Cardiac septum (tissue), 1 donor: ENCODE data around the gene PHAX. TPM values are rescaled to one million over a fixed set of nuclear protein-coding genes. Genes with fewer than 3 reads are reported as not detected.
"Not testable (repeated sequence)": the region's sequence is repeated elsewhere in the genome, so short reads cannot be mapped to it uniquely, and the experiment has no call there.

Experiments used
- DNase-seq: peaks from one replicate; pipeline ENCODE4 v3.0.0-alpha.2; 2020; ENCODE audit warnings: low spot score
- intact Hi-C: fragments of 100-400 bp; cut with DNase I; formaldehyde crosslinking; loops from one replicate; pipeline ENCODE4 v1.14.0; 2022
- long read RNA-seq: library from polyadenylated mRNA; unstranded; transcript quantifications from one replicate; pipeline ENCODE4 v2.0.0, GENCODE V29; 2021
- total RNA-seq: library from RNA; stranded (reverse); fragmentation: NEBNext Ultra II Directional; extraction: Animal tissue kit (Norgen Biotek cat#: 25700); gene quantifications from one replicate; pipeline ENCODE4 v1.2.1, GENCODE V29; 2021
- donor health status: DM: no; HTN: no; CAD: no.

The PHAX gene, protein sequence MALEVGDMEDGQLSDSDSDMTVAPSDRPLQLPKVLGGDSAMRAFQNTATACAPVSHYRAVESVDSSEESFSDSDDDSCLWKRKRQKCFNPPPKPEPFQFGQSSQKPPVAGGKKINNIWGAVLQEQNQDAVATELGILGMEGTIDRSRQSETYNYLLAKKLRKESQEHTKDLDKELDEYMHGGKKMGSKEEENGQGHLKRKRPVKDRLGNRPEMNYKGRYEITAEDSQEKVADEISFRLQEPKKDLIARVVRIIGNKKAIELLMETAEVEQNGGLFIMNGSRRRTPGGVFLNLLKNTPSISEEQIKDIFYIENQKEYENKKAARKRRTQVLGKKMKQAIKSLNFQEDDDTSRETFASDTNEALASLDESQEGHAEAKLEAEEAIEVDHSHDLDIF
- total RNA-seq, result 30.1 TPM
- long read RNA-seq, full-length matches to known transcripts, result 25 of 29 reads
- long read RNA-seq, partial matches to known transcripts, result 0 of 29 reads
- long read RNA-seq, other reads (novel, unspliced or antisense), result 4 of 29 reads

DNA sequence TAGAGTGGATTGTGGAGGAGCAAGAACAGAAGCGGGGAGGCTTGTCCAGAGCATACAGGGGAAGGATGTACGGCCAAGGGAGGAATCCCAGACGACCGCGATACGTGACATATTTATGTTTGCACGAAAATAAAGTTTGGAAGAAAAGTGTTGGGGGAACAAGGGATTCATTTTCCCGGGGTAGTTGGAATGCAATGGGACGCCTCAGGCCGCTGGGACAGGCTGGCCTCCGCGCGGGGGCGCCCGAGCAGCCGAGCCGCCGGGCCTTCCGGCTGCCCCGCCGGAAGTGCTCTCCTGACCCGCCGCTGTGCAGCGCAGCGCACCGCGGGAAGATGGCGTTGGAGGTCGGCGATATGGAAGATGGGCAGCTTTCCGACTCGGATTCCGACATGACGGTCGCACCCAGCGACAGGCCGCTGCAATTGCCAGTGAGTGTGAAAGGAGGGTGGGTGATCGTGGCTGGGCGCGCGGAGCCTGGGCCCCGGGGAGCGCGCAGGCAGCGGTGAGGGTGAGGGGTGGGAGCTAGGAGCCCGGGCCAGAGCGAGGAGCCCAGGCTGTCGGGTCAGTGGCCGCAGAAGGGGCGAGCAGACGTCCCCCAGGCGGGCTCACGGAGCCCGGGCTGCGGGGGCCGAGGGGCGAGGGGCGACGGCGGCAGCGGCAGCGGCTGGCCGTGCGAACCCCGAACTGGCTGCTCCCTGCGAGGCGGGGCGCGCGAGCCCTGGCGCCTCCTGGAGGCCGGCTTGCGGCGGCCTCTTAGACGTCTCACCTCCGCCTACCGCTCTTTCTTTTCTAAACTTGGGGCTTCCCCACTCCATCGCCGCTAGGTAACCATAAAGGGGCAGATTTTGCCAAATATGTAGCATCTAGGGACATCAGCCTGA, at the start of gene PHAX:
TSS of gene PHAX (plus strand) at position 317 of the 881 bp plus-strand sequence. CDS start at position 333, 16 bp downstream.
- peak; percentile 94 for DNase-seq
- intact Hi-C loops, result no loop called here

- DNase-seq, result no peak
- intact Hi-C loops, result no loop called here
Observed at GRCh38 chr5:126552614-126553013, 48.1 kb upstream of the PHAX start.

DNA sequence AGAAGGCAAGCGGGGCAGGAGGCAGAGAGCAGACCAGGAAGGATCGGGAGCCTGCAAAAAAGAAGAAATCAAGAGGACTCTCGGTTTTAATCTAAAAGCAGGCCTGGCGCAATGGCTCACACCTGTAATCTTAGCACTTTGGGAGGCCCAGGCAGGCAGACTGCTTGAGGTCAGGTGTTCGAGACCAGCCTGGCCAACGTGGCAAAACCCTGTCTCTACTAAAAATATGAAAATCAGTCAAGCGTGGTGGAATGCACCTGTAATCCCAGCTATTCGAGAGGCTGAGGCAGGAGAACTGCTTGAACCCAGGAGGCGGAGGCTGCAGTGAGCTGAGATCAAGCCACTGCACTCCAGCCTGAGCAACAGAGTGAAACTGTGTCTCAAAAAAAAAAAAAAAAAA, 45.6 kb upstream of the PHAX start:
- intact Hi-C loops, result not testable (repeated sequence)

GRCh38 chr5:126561908-126562307, 38.8 kb upstream of the PHAX start:
- DNase-seq, result no peak
- intact Hi-C loops, result no loop called here

More for the DNA sequence above, 45.6 kb upstream of the PHAX start:
- not testable (repeated sequence) for DNase-seq

- intact Hi-C loops, result no loop called here
- DNase-seq, result no peak
Observed at GRCh38 chr5:126562823-126563222, 37.9 kb upstream of the PHAX start.

DNA sequence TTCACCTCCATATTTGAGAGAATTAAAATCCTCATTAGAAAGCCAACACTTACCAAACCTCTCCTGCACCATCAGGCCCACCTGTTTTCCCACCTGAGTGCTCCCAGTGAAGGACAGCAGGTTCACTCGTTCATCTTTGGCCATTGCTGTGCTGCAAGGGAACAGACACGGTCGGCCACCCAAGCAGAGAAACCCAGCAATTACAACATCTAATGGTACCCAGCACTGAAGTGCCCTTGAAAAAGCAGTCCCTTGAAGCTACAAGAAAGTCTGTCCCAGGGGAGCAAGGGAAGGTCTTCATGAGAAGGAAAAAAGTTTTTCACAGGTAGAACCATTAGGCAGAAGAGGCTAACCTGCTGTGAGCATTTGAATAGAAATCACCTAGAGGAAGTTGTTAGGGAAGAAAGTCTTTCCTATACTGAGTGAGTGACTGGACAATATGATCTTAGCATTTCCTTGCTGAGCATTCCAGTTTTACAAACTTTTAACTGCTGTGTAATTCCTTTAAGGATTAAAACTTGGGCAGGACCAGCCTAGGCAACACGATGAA, 32.5 kb upstream of the PHAX start:
- DNase-seq, result no peak

DNA sequence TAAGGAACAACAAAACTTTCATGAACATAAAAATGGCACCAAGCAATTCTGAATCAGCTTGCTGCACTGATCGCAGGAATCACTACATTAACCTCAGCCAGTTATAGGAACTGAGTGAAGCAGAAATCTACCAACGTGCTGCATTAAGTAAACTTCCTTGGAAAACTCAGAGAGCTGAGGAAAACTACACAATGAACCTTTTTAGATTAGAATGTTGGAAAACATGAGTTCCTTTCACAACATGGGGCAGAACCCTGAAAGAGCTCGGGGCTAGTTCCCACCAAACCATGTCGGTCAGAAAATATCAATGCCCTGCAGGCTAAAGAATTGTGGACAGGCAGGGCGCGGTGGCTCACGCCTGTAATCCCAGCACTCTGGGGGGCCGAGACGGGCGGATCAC, 25.1 kb upstream of the PHAX start:
- intact Hi-C loops, result no loop called here
- no peak for DNase-seq

More for the DNA sequence above, 32.5 kb upstream of the PHAX start:
- intact Hi-C loops, result no loop called here

- no peak for DNase-seq
- intact Hi-C loops, result no loop called here
Observed at GRCh38 chr5:126576974-126577373, 23.8 kb upstream of the PHAX start.

GRCh38 chr5:126577415-126577814, 23.3 kb upstream of the PHAX start:
- no peak for DNase-seq
- intact Hi-C loops, result no loop called here

DNA sequence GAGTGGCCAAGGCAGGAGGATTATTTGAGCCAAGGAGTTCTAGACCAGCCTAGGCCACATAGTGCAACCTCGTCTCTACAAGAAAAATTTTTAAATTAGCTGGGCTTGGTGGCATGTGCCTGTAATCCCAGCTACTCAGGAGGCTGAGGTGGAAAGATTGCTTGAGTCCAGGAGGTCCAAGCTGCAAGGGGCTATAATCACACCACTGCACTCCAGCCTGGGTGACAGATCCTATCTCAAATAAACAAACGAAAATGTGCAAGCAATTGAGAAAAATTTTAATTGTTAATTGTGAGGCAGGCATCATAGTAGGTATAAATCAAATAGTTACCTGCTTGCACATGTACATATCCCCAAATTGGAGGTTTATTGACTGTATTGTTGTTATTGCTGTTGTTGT, 21.0 kb upstream of the PHAX start:
- intact Hi-C loops, result no loop called here
- DNase-seq, result no peak

- intact Hi-C loops, result no loop called here
- no peak for DNase-seq
Observed at GRCh38 chr5:126583761-126584160, 17.0 kb upstream of the PHAX start.

DNA sequence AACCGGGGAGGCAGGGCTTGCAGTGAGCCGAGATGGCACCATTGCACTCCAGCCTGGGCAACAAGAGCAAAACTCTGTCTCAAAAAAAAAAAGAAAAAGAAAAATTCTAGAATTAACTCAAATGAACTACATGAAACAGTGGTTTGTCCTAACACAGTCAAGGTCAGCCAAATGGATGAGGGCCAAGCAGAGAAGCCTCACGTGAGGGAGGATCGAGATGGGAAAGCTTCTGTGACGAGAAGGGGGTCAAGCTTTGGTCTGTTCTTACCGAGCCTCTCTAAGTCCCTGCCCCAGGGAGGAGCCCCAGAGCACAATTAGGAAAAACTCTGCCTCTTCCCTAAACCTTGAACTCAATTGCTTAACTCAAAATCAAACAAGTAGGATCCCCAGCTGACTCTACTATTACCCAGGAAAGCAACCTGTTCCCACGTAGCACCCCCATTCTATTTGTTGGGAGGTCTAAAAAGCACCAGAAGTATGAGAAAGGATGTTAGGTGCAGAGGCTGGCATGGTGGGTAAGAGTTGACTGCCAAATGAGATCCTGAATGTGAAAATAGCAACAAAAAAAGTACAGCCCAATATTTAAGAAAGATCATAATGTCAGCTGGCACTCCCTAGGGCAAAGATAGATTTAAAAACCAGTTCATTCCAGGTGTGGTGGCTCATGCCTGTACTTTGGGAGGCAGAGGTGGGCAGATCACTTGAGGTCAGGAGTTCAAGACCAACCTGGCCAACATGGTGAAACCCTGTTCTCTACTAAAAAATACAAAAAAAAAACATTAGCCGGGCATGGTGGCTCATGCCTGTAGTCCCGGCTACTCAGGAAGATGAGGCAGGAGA, 13.0 kb upstream of the PHAX start:
- intact Hi-C loops, result no loop called here
- DNase-seq, result no peak

DNA sequence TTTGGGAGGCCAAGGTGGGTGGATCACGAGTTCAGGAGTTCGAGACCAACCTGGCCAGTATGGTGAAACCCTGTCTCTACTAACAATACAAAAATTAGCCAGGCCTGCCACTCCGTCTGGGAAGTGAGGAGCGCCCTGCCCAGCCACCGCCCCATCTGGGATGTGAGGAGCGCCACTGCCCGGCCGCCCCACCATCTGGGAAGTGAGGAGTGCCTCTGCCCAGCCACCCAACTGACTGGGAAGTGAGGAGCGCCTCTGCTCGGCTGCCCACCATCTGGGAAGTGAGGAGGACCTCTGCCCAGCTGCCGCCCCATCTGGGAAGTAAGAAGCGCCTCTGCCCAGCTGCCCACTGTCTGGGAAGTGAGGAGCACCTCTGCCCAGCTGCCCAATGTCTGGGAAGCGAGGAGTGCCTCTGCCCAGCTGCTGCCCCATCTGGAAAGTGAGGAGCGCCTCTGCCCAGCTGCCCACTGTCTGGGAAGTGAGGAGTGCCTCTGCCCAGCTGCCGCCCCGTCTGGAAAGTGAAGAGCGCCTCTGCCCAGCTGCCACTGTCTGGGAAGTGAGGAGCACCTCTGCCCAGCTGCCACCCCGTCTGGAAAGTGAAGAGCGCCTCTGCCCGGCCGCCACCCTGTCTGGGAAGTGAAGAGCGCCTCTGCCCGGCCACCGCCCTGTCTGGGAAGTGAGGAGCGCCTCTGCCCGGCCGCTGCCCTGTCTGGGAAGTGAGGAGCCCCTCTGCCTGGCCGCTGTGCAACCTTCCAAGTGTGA, 11.0 kb upstream of the PHAX start:
- intact Hi-C loops, result loop anchor here (5.0 kb wide), 1 partner anchor 47 kb away; no protein-coding TSS in a partner anchor
- no peak for DNase-seq

GRCh38 chr5:126591549-126591948, 9.2 kb upstream of the PHAX start:
- DNase-seq, result no peak
- intact Hi-C loops, result loop anchor here (5.0 kb wide), 1 partner anchor 49 kb away; no protein-coding TSS in a partner anchor

DNA sequence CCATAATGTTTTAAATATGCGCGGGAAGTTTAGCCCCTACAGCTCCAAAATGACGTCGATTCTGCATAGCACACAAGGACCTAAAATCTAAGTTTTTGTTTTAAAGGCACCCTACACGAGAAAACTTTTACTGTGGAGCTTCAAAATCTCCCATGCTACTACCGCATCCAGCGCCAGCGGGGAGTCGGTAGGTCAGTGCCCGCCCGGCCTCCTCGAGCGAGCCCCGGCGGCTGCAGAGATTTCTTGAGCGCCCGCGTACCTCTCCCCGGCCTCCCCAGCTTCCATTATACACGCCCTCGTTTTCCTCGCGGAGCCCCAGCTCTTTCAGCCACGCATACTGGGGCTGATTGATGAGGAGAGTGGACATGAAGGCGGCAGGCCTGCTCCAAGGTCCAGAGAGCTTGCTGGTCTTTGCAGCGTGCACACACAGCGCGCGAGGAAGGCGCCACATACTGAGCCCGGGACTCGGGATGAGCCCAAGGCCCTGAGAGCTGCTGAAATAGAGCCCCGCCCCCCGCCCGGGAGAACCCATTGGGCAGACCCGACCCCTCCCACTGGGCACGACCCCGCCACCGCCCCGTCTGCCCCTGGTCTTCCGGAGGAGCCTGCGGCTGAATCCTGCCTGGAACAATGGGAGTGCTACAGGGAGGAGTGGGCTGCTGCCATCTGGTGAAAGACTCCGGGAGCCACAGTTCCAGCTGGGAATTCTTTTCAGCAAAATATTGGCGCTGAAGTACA, 5.8 kb upstream of the PHAX start, which contains the start of gene ALDH7A1:
TSS of gene ALDH7A1 (minus strand) at position 472 of the 738 bp plus-strand sequence. CDS start at position 451, 21 bp downstream.
- peak; percentile 93 for DNase-seq
- intact Hi-C loops, result loop anchor here (2.0 to 5.0 kb wide), 2 partner anchors 53 to 256 kb away; no protein-coding TSS in a partner anchor

DNA sequence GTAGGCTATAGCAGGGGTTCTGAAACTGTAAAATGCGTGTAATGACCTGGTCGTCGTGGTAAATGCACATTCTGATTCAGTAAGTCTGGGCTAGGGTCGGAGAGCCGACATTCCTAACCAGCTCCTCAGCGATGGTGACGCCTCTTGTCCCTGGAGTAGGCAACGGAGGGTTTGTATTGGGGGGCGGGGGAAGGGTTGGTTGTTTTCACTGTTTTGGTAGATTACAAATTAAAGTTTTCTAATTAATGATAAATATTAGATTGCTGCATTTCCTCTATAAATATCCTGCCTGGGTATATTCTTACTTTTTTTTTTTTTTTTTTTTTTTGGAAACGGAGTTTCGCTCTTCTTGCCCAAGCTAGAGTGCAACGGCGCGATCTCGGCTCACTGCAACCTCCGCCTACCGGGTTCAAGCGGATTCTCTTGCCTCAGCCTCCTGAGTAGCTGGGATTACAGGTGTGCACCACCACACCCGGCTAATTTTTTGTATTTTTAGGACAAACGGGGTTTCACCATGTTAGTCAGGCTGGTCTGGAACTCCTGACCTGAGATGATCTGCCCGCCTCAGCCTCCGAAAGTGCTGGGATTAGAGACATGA, 5.2 kb upstream of the PHAX start:
- DNase-seq, result no peak
- intact Hi-C loops, result loop anchor here (2.0 kb wide), 1 partner anchor 257 kb away; no protein-coding TSS in a partner anchor

GRCh38 chr5:126597156-126597555, 3.6 kb upstream of the PHAX start:
- intact Hi-C loops, result no loop called here
- DNase-seq, result no peak
